HTERT RPE-1 (cell line): ENCODE measurements around the gene C11orf98.

ENCODE experiments used
- in situ Hi-C: fragments of 300-500 bp; cut with MboI; formaldehyde crosslinking; loops from 4 replicates; pipeline ENCODE4 v1.14.3; 2020; ENCODE audit warnings: low sequenced_read_pairs

Gene C11orf98

DNA sequence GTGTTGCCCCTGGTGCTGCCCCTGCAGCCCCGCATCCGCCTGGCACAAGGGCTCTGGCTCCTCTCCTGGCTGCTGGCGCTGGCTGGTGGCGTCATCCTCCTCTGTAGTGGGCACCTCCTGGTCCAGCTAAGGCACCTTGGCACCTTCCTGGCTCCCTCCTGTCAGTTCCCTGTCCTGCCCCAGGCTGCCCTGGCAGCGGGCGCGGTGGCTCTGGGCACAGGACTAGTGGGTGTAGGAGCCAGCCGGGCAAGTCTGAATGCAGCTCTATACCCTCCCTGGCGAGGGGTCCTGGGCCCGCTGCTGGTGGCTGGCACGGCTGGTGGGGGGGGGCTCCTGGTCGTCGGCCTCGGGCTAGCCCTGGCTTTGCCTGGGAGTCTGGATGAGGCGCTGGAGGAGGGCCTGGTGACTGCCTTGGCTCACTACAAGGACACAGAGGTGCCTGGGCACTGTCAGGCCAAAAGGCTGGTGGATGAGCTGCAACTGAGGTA lies 51.7 kb downstream of the C11orf98 start:
- in situ Hi-C loops, result no loop called here
